Esophagus muscularis mucosa (tissue), 4 donors: ENCODE measurements around the gene ZC3H8. TPM values are rescaled to one million over a fixed set of nuclear protein-coding genes. Genes with fewer than 3 reads are reported as not detected.

Experiments
- DNase-seq: peaks from one replicate; pipeline ENCODE4 v3.0.0-alpha.2; 2017; ENCODE audit errors: extremely low spot score
- H3K27ac ChIP-seq, 4 donors: fragments of 200-600 bp; sonication (generic); replicated peaks in 1 of 4; 1 replicate in 3 of 4; 2 replicates in 1 of 4; pipeline ENCODE4 v1.5.1; 2016 to 2019; ENCODE audit warnings: mild to moderate bottlenecking in 1 of 4
- H3K27me3 ChIP-seq, 4 donors: fragments of 200-600 bp; sonication (generic); one replicate each; pipeline versions ENCODE4 v1.5.1 to v1.6.0; 2016 to 2019
- H3K36me3 ChIP-seq, 4 donors: fragments of 200-600 bp; sonication (generic); one replicate each; pipeline ENCODE4 v1.5.1; 2016 to 2019
- H3K4me1 ChIP-seq, 4 donors: fragments of 200-600 bp; sonication (generic); one replicate each; pipeline ENCODE4 v1.5.1; 2016 to 2019
- H3K4me3 ChIP-seq, 4 donors: fragments of 200-600 bp; sonication (generic); 1 replicate in 2 of 4; 2 replicates in 2 of 4; pipeline ENCODE4 v1.5.1; 2016 to 2019; ENCODE audit warnings: mild to moderate bottlenecking in 4 of 4, moderate library complexity in 1 of 4
- H3K9me3 ChIP-seq, 4 donors: fragments of 200-600 bp; sonication (generic); 1 replicate in 3 of 4; 2 replicates in 1 of 4; pipeline ENCODE4 v1.5.1; 2016 to 2019
- EP300 ChIP-seq: sonication (generic); formaldehyde crosslinking; IDR thresholded peaks from one replicate; pipeline ENCODE4 v1.6.1; 2017; ENCODE audit warnings: antibody characterized with exemption
- POLR2A ChIP-seq: fragments of 450-650 bp; IDR thresholded peaks from one replicate; pipeline ENCODE4 v1.6.1; 2017; ENCODE audit warnings: antibody characterized with exemption, moderate library complexity, mild to moderate bottlenecking, low read depth
- POLR2AphosphoS5 ChIP-seq, 2 donors: sonication (generic); formaldehyde crosslinking; IDR thresholded peaks; one replicate each; pipeline ENCODE4 v1.6.1; 2017; ENCODE audit warnings: antibody characterized with exemption in 2 of 2
- WGBS: methylation state at CpG from one replicate; pipeline ENCODE4 v1.1.5; 2018; 5-methylcytosine and 5-hydroxymethylcytosine counted together
- intact Hi-C: fragments of 100-400 bp; cut with DNase I; formaldehyde crosslinking; loops from one replicate; pipeline ENCODE4 v1.15.1; 2023
- total RNA-seq, 4 donors: library from RNA; depleted of rRNA; stranded (reverse); fragments of >200 nt; gene quantifications; one replicate each; pipeline versions ENCODE4 v1.1.0 to v1.2.1, GENCODE V29; 2016
- TF ChIP-seq, protein P1 (sequence below), 3 experiments: fragments of 200-600 bp in 2 of 3; fragments of 450-650 bp in 1 of 3; sonication (generic) in 2 of 3; IDR thresholded peaks; one replicate each; pipeline ENCODE4 v1.5.1; 2017 to 2019; ENCODE audit warnings: antibody characterized with exemption in 3 of 3, mild to moderate bottlenecking in 2 of 3, moderate library complexity in 1 of 3

ZC3H8 gene
- total RNA-seq, 4 donors from 2014 or later: 3.7 to 8.6 (median 5.7) TPM

DNA sequence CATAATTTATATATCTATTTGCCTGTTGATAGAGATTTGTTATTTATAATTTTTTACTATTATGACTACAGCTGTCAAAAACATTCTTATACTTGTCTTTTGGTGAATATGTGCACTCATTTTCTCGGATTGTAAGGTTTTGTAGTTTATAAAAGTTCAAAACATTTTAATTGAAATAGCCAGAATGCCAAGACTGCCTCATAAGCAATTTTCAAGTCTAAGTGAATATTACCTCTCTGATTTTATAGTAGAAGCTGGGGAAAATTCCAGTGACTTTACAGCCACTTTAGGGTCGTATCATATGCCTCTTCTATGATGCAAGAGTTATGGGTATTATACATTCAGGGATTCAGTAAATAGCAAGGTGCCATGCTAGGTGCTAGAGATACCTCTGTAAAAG, 41.6 kb upstream of the ZC3H8 start:
- TF ChIP-seq POLR2A: no peak
- TF ChIP-seq POLR2AphosphoS5 (IDR thresholded peaks at IDR 0.05): no peak
- TF ChIP-seq, protein P1, sequence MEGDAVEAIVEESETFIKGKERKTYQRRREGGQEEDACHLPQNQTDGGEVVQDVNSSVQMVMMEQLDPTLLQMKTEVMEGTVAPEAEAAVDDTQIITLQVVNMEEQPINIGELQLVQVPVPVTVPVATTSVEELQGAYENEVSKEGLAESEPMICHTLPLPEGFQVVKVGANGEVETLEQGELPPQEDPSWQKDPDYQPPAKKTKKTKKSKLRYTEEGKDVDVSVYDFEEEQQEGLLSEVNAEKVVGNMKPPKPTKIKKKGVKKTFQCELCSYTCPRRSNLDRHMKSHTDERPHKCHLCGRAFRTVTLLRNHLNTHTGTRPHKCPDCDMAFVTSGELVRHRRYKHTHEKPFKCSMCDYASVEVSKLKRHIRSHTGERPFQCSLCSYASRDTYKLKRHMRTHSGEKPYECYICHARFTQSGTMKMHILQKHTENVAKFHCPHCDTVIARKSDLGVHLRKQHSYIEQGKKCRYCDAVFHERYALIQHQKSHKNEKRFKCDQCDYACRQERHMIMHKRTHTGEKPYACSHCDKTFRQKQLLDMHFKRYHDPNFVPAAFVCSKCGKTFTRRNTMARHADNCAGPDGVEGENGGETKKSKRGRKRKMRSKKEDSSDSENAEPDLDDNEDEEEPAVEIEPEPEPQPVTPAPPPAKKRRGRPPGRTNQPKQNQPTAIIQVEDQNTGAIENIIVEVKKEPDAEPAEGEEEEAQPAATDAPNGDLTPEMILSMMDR (IDR thresholded peaks at IDR 0.05): no peak
- no peak for TF ChIP-seq EP300
- 74% methylated on average over 2 of the region's 2 CpGs for WGBS
- H3K27me3 ChIP-seq: no peaks in the 10 kb centered on the region
- H3K4me3 ChIP-seq: no peak overlapping the region
- H3K4me1 ChIP-seq: peaks cover 0 to 12% (median 8%) of the 10 kb centered on the region in 4 donors
- no peak overlapping the region for H3K27ac ChIP-seq
- H3K36me3 ChIP-seq: peaks cover 0 to 11% (median 1%) of the 10 kb centered on the region in 4 donors
- no peaks in the 10 kb centered on the region for H3K9me3 ChIP-seq
- intact Hi-C loops: no loop called here
- no peak for DNase-seq

DNA sequence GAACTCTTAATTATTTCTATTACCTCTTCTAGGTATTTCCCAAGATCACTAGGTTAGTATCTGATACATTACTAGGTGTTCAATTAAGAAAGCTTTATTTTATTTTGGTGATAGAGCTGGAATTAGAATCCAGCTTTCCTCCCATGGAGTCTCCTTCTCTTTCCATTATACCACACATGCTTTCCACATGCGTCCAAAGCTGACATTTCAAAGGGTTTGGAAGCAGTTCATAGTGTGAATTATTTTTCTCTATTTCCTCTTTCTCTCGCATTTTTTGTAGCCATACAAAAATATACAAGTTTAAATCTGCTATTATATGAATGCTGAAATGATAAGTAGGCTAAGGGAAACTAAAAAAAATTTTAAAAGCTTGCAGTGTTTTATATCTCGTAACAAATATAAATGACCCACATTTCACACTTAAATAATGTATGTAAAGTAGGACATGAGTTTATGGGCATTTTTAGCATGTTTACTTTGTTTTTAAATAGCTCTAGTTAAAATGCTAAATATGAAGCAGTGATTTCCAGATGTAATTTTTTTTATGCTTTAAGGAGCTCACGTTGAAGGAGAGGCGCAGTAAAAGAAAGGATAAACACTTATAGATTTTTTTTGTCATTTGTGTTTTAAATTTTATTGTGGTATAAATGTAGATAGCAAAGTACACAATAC, 40.7 kb upstream of the ZC3H8 start:
- Histone ChIP-seq H3K36me3 (peaks cover 0 to 4% (median 1%) of the 10 kb centered on the region in 4 donors), H3K4me3 (no peak overlapping the region), H3K4me1 (peaks cover 0 to 12% (median 8%) of the 10 kb centered on the region in 4 donors), H3K9me3 (no peaks in the 10 kb centered on the region), H3K27me3 (no peaks in the 10 kb centered on the region), H3K27ac (no peak overlapping the region)
- no peak for DNase-seq
- intact Hi-C loops: no loop called here
- TF ChIP-seq EP300: no peak
- no peak for TF ChIP-seq POLR2AphosphoS5 (IDR thresholded peaks at IDR 0.05)
- TF ChIP-seq, protein P1 (IDR thresholded peaks at IDR 0.05): no peak
- TF ChIP-seq POLR2A: no peak
- WGBS: 75% methylated on average over 5 of the region's 5 CpGs

DNA sequence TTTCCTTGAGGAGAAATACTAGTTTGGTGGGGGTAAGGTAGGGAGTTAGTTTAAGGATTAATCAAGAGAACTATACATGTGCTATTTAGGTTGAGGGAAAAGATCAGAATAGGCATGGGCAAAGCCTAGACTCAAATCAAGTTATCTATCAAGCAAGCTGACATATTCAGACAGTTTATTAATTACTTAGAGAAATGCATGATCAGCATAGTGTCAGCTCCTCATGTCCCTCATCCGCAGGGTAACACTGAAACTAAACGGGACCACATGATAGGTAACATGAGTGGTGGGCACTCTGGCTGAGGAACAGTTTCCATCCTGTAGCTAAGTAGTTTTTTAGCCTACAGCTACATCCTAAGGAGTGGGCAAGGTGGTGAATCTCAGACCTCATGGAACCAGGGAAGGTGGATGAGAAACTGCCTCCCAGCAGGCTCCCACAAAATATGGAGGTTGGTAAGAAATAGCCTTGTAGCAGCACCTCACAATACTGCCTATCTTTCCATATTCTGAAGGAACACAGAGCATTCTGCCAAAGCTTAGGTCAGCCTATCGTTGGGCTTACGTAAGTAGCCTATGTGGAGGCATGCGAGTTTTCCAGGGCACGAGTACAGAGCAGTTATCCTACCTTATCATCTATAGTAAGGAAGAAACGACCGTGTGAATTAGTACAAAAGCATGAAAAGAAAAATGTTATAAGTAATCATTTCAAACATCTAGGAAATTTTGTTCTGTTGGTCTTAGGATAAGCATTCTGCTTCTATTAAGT, 39.0 kb upstream of the ZC3H8 start:
- TF ChIP-seq EP300: no peak
- TF ChIP-seq POLR2A: no peak
- TF ChIP-seq, protein P1 (IDR thresholded peaks at IDR 0.05): no peak
- TF ChIP-seq POLR2AphosphoS5 (IDR thresholded peaks at IDR 0.05): no peak
- DNase-seq: no peak
- intact Hi-C loops: no loop called here
- H3K9me3 ChIP-seq: no peaks in the 10 kb centered on the region
- WGBS: 90% methylated on average over 8 of the region's 8 CpGs
- H3K27me3 ChIP-seq: no peaks in the 10 kb centered on the region
- no peak overlapping the region for H3K4me3 ChIP-seq
- no peaks in the 10 kb centered on the region for H3K36me3 ChIP-seq
- H3K4me1 ChIP-seq: peaks cover 0 to 12% (median 8%) of the 10 kb centered on the region in 4 donors
- H3K27ac ChIP-seq: no peak overlapping the region

DNA sequence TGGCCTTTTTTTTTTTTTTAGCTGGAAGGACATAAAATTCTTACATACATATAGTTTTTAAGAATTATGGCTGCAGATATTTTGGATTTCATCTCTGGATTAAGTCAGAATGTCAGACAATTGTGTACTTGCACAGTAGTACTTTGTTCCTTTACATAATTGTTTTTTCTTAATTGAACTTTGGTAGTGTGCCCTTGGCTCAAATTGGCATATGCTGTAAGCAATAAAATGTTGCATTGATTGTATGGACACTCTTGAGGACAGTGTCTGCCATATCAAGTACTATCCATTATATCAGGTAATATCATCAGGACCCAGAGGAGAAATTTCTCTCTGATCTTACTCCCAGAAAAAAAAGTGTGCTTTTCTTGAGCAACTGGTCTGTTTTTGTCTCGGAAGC, 35.8 kb upstream of the ZC3H8 start:
- DNase-seq: no peak
- H3K4me1 ChIP-seq: peaks cover 0 to 8% (median 4%) of the 10 kb centered on the region in 4 donors
- H3K4me3 ChIP-seq: no peak overlapping the region
- no peaks in the 10 kb centered on the region for H3K27me3 ChIP-seq
- intact Hi-C loops: no loop called here
- TF ChIP-seq POLR2A (no peak), EP300 (no peak), POLR2AphosphoS5 (IDR thresholded peaks at IDR 0.05) (no peak)
- TF ChIP-seq, protein P1 (IDR thresholded peaks at IDR 0.05): no peak
- WGBS: 64% methylated on average over 1 of the region's 1 CpG
- no peaks in the 10 kb centered on the region for H3K9me3 ChIP-seq
- H3K27ac ChIP-seq: no peak overlapping the region
- no peaks in the 10 kb centered on the region for H3K36me3 ChIP-seq
